CD8-positive, alpha-beta memory T cell (primary cell): ENCODE data around the gene SPATA6L. TPM values are rescaled to one million over a fixed set of nuclear protein-coding genes. Genes with fewer than 3 reads are reported as not detected.

Experiments used
- polyA plus RNA-seq: library from polyadenylated mRNA; unstranded; fragments of 300-500 nt; fragmentation: Illumina TruSeq; gene quantifications from one replicate; pipeline ENCODE4 v1.2.3, GENCODE V29; 2021
- total RNA-seq, 2 experiments: library from RNA; stranded (reverse); gene quantifications; one replicate each; pipeline ENCODE4 v1.2.3, GENCODE V29; 2021

The SPATA6L gene
- total and polyA plus RNA-seq, 3 experiments from 2014 or later: 0.14 to 0.96 (median 0.51) TPM

Other genes starting within 250 kb of the SPATA6L start
- gene SLC1A1, start 176.0 kb downstream of the SPATA6L start, total RNA-seq: under 1 TPM in 1 of 2 experiments, not detected in 1; 0.09 TPM
- not detected for gene SLC1A1, start 176.0 kb downstream of the SPATA6L start, polyA plus RNA-seq
- 1 to 10 TPM; 5.5 to 6.3 TPM for gene PLPP6, start 4.2 kb downstream of the SPATA6L start, total RNA-seq
- gene PLPP6, start 4.2 kb downstream of the SPATA6L start, polyA plus RNA-seq: 3.7 TPM
- gene CDC37L1, start 13.1 kb upstream of the SPATA6L start, total RNA-seq: 10 to 100 TPM; 12.5 to 15.0 TPM
- 17.8 TPM for gene CDC37L1, start 13.1 kb upstream of the SPATA6L start, polyA plus RNA-seq
- 10 to 100 TPM; 25.3 to 29.8 TPM for gene AK3, start 74.7 kb upstream of the SPATA6L start, total RNA-seq
- 42.0 TPM for gene AK3, start 74.7 kb upstream of the SPATA6L start, polyA plus RNA-seq
- 10 to 100 TPM; 36.5 to 39.1 TPM for gene RCL1, start 126.5 kb upstream of the SPATA6L start, total RNA-seq
- 17.7 TPM for gene RCL1, start 126.5 kb upstream of the SPATA6L start, polyA plus RNA-seq